HEK293 (cell line): ENCODE data around the gene CHI3L2.

Experiments used
- CTCF ChIA-PET: fragments of 350-600 bp; formaldehyde crosslinking; extraction: SDS; loops from one replicate; lab custom pipeline; 2021; ENCODE audit warnings: antibody characterized with exemption; lab: Yijun Ruan, JAX
- POLR2A ChIA-PET: fragments of 300-600 bp; formaldehyde crosslinking; extraction: SDS; loops from one replicate; lab custom pipeline; 2020; ENCODE audit warnings: antibody characterized with exemption, inconsistent platforms; lab: Yijun Ruan, JAX
- H3K27ac ChIP-seq: fragments of 200-500 bp; sonication (Bioruptor generic); 2 replicates; pipeline ENCODE4 v1.5.1; 2014; ENCODE audit warnings: low read depth, low read length, control low read depth, inconsistent platforms; ENCODE audit errors: extremely low read depth
- H3K36me3 ChIP-seq, 2 experiments: fragments of 200-500 bp in 1 of 2; sonication (Bioruptor generic) in 1 of 2; 1 replicate in 1 of 2; 2 replicates in 1 of 2; pipeline ENCODE4 v1.5.1; 2014 to 2017; ENCODE audit warnings: inconsistent platforms in 2 of 2, low read length in 2 of 2; ENCODE audit not compliant: control insufficient read depth in 2 of 2, insufficient read depth in 1 of 2
- H3K4me1 ChIP-seq: fragments of 200-500 bp; sonication (Bioruptor generic); 2 replicates; pipeline ENCODE4 v1.5.1; 2014; ENCODE audit warnings: mild to moderate bottlenecking, low read length, inconsistent platforms; ENCODE audit not compliant: control insufficient read depth, insufficient read depth
- H3K4me3 ChIP-seq: 2 replicates; pipeline ENCODE4 v1.5.1; 2011; ENCODE audit warnings: low read depth, mild to moderate bottlenecking, control low read depth, low read length, moderate library complexity
- H3K9me3 ChIP-seq: fragments of 200-500 bp; sonication (Bioruptor generic); 2 replicates; pipeline ENCODE4 v1.5.1; 2014; ENCODE audit warnings: low read depth, low read length, inconsistent platforms; ENCODE audit not compliant: control insufficient read depth, insufficient read depth
- BCL11B ChIP-seq: fragments of 450-650 bp; formaldehyde crosslinking; IDR thresholded peaks from 2 replicates; pipeline ENCODE4 v1.5.1; 2016; ENCODE audit warnings: low read depth, missing biosample characterization, missing genetic modification characterization
- BCL6B ChIP-seq: fragments of 450-650 bp; formaldehyde crosslinking; IDR thresholded peaks from 2 replicates; pipeline ENCODE4 v1.5.1; 2017; ENCODE audit warnings: missing biosample characterization, missing genetic modification characterization
- GFI1B ChIP-seq: fragments of 450-650 bp; formaldehyde crosslinking; IDR thresholded peaks from 2 replicates; pipeline ENCODE4 v1.5.1; 2016; ENCODE audit warnings: missing biosample characterization, missing genetic modification characterization
- ZBTB11 ChIP-seq: fragments of 450-650 bp; formaldehyde crosslinking; conservative IDR thresholded peaks from 2 replicates; pipeline ENCODE4 v1.5.1; 2016; ENCODE audit warnings: low read depth, missing biosample characterization, missing genetic modification characterization
- ZBTB8A ChIP-seq: fragments of 450-650 bp; formaldehyde crosslinking; IDR thresholded peaks from 2 replicates; pipeline ENCODE4 v1.5.1; 2016; ENCODE audit warnings: missing biosample characterization, missing genetic modification characterization
- ZFHX2 ChIP-seq: fragments of 450-650 bp; formaldehyde crosslinking; conservative IDR thresholded peaks from 2 replicates; pipeline ENCODE4 v1.5.1; 2016; ENCODE audit warnings: missing biosample characterization, missing genetic modification characterization
- ZFP3 ChIP-seq: fragments of 450-650 bp; formaldehyde crosslinking; IDR thresholded peaks from 2 replicates; pipeline ENCODE4 v1.5.1; 2016; ENCODE audit warnings: low read depth, missing biosample characterization, missing genetic modification characterization
- ZNF114 ChIP-seq: fragments of 450-650 bp; formaldehyde crosslinking; IDR thresholded peaks from 2 replicates; pipeline ENCODE4 v1.5.0; 2017; ENCODE audit warnings: missing biosample characterization, missing genetic modification characterization
- ZNF184 ChIP-seq: fragments of 450-650 bp; IDR thresholded peaks from 2 replicates; pipeline ENCODE4 v1.5.1; 2018; ENCODE audit warnings: missing biosample characterization, mild to moderate bottlenecking, missing genetic modification characterization
- ZNF221 ChIP-seq: fragments of 450-650 bp; formaldehyde crosslinking; IDR thresholded peaks from 2 replicates; pipeline ENCODE4 v1.5.1; 2017; ENCODE audit warnings: missing biosample characterization, missing genetic modification characterization, borderline replicate concordance
- ZNF23 ChIP-seq: fragments of 450-650 bp; formaldehyde crosslinking; IDR thresholded peaks from 2 replicates; pipeline ENCODE4 v1.5.1; 2016; ENCODE audit warnings: missing biosample characterization, missing genetic modification characterization, borderline replicate concordance
- ZNF488 ChIP-seq: fragments of 450-650 bp; formaldehyde crosslinking; IDR thresholded peaks from 2 replicates; pipeline ENCODE4 v1.5.1; 2016; ENCODE audit warnings: missing biosample characterization, missing genetic modification characterization
- ZNF571 ChIP-seq: fragments of 450-650 bp; formaldehyde crosslinking; IDR thresholded peaks from 2 replicates; pipeline ENCODE4 v1.5.0; 2017; ENCODE audit warnings: missing biosample characterization, missing genetic modification characterization
- ZNF626 ChIP-seq: fragments of 450-650 bp; sonication (Bioruptor Pico); formaldehyde crosslinking; IDR thresholded peaks from 2 replicates; pipeline ENCODE4 v1.5.1; 2018; ENCODE audit warnings: missing biosample characterization, missing genetic modification characterization, inconsistent platforms
- ZNF629 ChIP-seq: fragments of 450-650 bp; formaldehyde crosslinking; IDR thresholded peaks from 2 replicates; pipeline ENCODE4 v1.5.1; 2017; ENCODE audit warnings: missing biosample characterization, missing genetic modification characterization
- ZNF76 ChIP-seq: fragments of 450-650 bp; formaldehyde crosslinking; IDR thresholded peaks from 2 replicates; pipeline ENCODE4; 2016; ENCODE audit warnings: low read depth, missing biosample characterization, missing genetic modification characterization, borderline replicate concordance
- ZSCAN18 ChIP-seq: fragments of 450-650 bp; formaldehyde crosslinking; IDR thresholded peaks from 2 replicates; pipeline ENCODE4 v1.5.1; 2016; ENCODE audit warnings: missing biosample characterization, missing genetic modification characterization
- ZSCAN23 ChIP-seq: fragments of 450-650 bp; formaldehyde crosslinking; IDR thresholded peaks from 2 replicates; pipeline ENCODE4 v1.5.1; 2016; ENCODE audit warnings: missing biosample characterization, missing genetic modification characterization

CHI3L2 gene

GRCh38 chr1:111225091-111225490 lies 2.4 kb upstream of the CHI3L2 start:
- Histone ChIP-seq H3K4me1 (no peaks in the 10 kb centered on the region), H3K4me3 (no peak overlapping the region), H3K9me3 (no peaks in the 10 kb centered on the region), H3K27ac (no peak overlapping the region), H3K36me3 (no peaks in the 10 kb centered on the region)
- ChIA-PET CTCF (interaction anchor here (1.2 kb wide), 1 partner anchor 175 kb away, joined by 8 read pairs; no protein-coding TSS in a partner anchor), POLR2A (no interaction called here)
- TF ChIP-seq ZNF626 (tag by site-specific recombination): no peak
- no peak for TF ChIP-seq ZNF488
- no peak for TF ChIP-seq ZNF629 (tag by site-specific recombination)
- TF ChIP-seq ZFHX2 (tag by site-specific recombination): no peak

GRCh38 chr1:111225717-111226400 lies 1.7 kb upstream of the CHI3L2 start:
- H3K36me3 ChIP-seq: no peaks in the 10 kb centered on the region
- no peaks in the 10 kb centered on the region for H3K9me3 ChIP-seq
- no peak overlapping the region for H3K4me3 ChIP-seq
- H3K4me1 ChIP-seq: no peaks in the 10 kb centered on the region
- TF ChIP-seq ZBTB8A (no peak), BCL6B (tag by site-specific recombination) (no peak), GFI1B (tag by site-specific recombination) (no peak), ZNF114 (tag by site-specific recombination) (no peak), ZNF76 (tag by site-specific recombination) (no peak), ZNF571 (tag by site-specific recombination) (no peak), ZNF23 (no peak), ZBTB11 (tag by site-specific recombination) (no peak), ZNF221 (no peak), ZNF184 (tag by site-specific recombination) (no peak), ZSCAN23 (tag by site-specific recombination) (no peak), ZFP3 (tag by site-specific recombination) (no peak), ZSCAN18 (tag by site-specific recombination) (no peak), BCL11B (tag by site-specific recombination) (no peak)
- TF ChIP-seq, all 188 proteins: peak for 0
- CTCF ChIA-PET: interaction anchor here (0.7 kb wide), 1 partner anchor 28 kb away, joined by 3 read pairs; no protein-coding TSS in a partner anchor
- POLR2A ChIA-PET: no interaction called here
- H3K27ac ChIP-seq: no peak overlapping the region
